SK-N-SH treated with all-trans-retinoic acid at 6 μM for 48 hours (cell line): Measurements from ENCODE around the gene PPARG.

Experiments used
- ARNTL ChIP-seq: fragments of 450-650 bp; formaldehyde crosslinking; IDR thresholded peaks from 2 replicates; pipeline ENCODE4 v1.5.0; 2020; ENCODE audit warnings: low read depth, mild to moderate bottlenecking, moderate library complexity, borderline replicate concordance
- CSRNP3 ChIP-seq: fragments of 250-450 bp; sonication (Bioruptor Pico); IDR thresholded peaks from 2 replicates; pipeline ENCODE4 v1.5.1; 2021; ENCODE audit warnings: mild to moderate bottlenecking, moderate library complexity
- ESRRG ChIP-seq: fragments of 250-450 bp; sonication (Bioruptor Pico); IDR thresholded peaks from 2 replicates; pipeline ENCODE4 v1.6.1; 2021; ENCODE audit warnings: mild to moderate bottlenecking
- POU6F1 ChIP-seq: fragments of 250-450 bp; sonication (Bioruptor Pico); IDR thresholded peaks from 2 replicates; pipeline ENCODE4 v1.8.0; 2021; ENCODE audit warnings: low read depth, mild to moderate bottlenecking, moderate library complexity, borderline replicate concordance
- RARB ChIP-seq: fragments of 250-450 bp; sonication (Bioruptor Pico); IDR thresholded peaks from 2 replicates; pipeline ENCODE4 v1.8.0; 2021; ENCODE audit warnings: mild to moderate bottlenecking, moderate library complexity
- TCF4 ChIP-seq: fragments of 250-450 bp; sonication (Bioruptor Pico); IDR thresholded peaks from 2 replicates; pipeline ENCODE4 v1.8.0; 2021; ENCODE audit warnings: mild to moderate bottlenecking, moderate library complexity, borderline replicate concordance
- ZFP3 ChIP-seq: fragments of 250-450 bp; sonication (Bioruptor Pico); IDR thresholded peaks from 2 replicates; pipeline ENCODE4 v1.5.0; 2020; ENCODE audit warnings: mild to moderate bottlenecking, moderate library complexity
- ZNF70 ChIP-seq: fragments of 450-650 bp; formaldehyde crosslinking; IDR thresholded peaks from 2 replicates; pipeline ENCODE4 v1.5.0; 2020; ENCODE audit warnings: mild to moderate bottlenecking, moderate library complexity
- TF ChIP-seq, protein P1 (sequence below): fragments of 250-450 bp; sonication (Bioruptor Pico); IDR thresholded peaks from 2 replicates; pipeline ENCODE4 v1.5.0; 2020; ENCODE audit warnings: mild to moderate bottlenecking, moderate library complexity
- TF ChIP-seq, protein P2 (sequence below): fragments of 250-450 bp; sonication (Bioruptor Pico); IDR thresholded peaks from 2 replicates; pipeline ENCODE4 v1.8.0; 2020; ENCODE audit warnings: mild to moderate bottlenecking, moderate library complexity, borderline replicate concordance

DNA sequence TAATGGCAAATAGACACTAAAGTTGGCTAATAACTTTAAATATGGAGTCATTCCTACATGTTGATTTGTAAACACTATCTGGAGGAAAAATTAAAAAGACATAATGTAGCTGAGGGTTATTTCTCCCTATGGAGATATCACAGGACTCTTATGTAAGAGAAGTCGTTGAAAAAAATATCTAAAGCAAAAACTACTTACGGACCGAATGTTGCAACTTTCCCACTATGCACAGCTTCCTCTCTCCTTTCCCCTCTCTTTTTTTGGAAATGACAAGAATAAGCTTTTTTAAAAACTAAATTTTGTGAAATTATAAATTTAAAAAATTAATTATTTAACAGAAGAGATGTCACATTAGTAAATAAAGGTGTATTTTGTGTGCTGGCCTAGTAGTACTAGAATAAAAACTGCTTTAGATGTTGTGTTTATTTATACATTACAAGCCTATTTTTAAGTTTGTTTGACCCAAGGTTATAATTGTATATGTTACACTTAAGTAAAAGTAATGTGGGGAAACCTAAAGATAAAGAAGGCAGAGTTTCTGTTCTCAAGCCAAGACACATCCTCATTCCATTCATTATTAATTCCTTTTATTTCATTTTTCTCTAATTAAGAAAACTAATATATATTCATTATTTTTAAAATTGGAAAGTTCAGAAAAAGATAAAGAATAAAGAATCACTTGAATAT, 20.7 kb upstream of the PPARG start:
- TF ChIP-seq CSRNP3 (CRISPR knock-in tag): no peak
- TF ChIP-seq TCF4 (CRISPR knock-in tag): no peak
- no peak for TF ChIP-seq ZNF70 (CRISPR knock-in tag)
- no peak for TF ChIP-seq RARB (CRISPR knock-in tag)
- TF ChIP-seq ESRRG: no peak
- no peak for TF ChIP-seq ZFP3
- no peak for TF ChIP-seq POU6F1 (CRISPR knock-in tag)
- no peak for TF ChIP-seq ARNTL (CRISPR knock-in tag)
- TF ChIP-seq, protein P1, sequence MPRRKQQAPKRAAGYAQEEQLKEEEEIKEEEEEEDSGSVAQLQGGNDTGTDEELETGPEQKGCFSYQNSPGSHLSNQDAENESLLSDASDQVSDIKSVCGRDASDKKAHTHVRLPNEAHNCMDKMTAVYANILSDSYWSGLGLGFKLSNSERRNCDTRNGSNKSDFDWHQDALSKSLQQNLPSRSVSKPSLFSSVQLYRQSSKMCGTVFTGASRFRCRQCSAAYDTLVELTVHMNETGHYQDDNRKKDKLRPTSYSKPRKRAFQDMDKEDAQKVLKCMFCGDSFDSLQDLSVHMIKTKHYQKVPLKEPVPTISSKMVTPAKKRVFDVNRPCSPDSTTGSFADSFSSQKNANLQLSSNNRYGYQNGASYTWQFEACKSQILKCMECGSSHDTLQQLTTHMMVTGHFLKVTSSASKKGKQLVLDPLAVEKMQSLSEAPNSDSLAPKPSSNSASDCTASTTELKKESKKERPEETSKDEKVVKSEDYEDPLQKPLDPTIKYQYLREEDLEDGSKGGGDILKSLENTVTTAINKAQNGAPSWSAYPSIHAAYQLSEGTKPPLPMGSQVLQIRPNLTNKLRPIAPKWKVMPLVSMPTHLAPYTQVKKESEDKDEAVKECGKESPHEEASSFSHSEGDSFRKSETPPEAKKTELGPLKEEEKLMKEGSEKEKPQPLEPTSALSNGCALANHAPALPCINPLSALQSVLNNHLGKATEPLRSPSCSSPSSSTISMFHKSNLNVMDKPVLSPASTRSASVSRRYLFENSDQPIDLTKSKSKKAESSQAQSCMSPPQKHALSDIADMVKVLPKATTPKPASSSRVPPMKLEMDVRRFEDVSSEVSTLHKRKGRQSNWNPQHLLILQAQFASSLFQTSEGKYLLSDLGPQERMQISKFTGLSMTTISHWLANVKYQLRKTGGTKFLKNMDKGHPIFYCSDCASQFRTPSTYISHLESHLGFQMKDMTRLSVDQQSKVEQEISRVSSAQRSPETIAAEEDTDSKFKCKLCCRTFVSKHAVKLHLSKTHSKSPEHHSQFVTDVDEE: no peak
- TF ChIP-seq, protein P2, sequence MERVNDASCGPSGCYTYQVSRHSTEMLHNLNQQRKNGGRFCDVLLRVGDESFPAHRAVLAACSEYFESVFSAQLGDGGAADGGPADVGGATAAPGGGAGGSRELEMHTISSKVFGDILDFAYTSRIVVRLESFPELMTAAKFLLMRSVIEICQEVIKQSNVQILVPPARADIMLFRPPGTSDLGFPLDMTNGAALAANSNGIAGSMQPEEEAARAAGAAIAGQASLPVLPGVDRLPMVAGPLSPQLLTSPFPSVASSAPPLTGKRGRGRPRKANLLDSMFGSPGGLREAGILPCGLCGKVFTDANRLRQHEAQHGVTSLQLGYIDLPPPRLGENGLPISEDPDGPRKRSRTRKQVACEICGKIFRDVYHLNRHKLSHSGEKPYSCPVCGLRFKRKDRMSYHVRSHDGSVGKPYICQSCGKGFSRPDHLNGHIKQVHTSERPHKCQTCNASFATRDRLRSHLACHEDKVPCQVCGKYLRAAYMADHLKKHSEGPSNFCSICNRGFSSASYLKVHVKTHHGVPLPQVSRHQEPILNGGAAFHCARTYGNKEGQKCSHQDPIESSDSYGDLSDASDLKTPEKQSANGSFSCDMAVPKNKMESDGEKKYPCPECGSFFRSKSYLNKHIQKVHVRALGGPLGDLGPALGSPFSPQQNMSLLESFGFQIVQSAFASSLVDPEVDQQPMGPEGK (CRISPR knock-in tag): no peak
